IMR-90 (cell line): ENCODE measurements around the gene YPEL3. TPM values are rescaled to one million over a fixed set of nuclear protein-coding genes. Genes with fewer than 3 reads are reported as not detected.

Experiments
- ATAC-seq: fragments of 200-7000 bp; cut with Tn5 transposase; 2 replicates; pipeline ENCODE4 v1.9.1; 2020; ENCODE audit warnings: low read depth, mild to moderate bottlenecking, moderate library complexity
- BruUV-seq: library from RNA; stranded (reverse); fragments of 400-500 nt; replicated peaks from 2 replicates; lab custom pipeline; 2021; lab: Mats Ljungman, UMichigan
- CTCF ChIA-PET: fragments of 300-600 bp; formaldehyde crosslinking; extraction: SDS; loops from one replicate; lab custom pipeline; 2021; ENCODE audit warnings: antibody characterized with exemption; lab: Yijun Ruan, JAX
- POLR2A ChIA-PET: fragments of 300-600 bp; sonication (Branson Sonifier 250); formaldehyde crosslinking; loops from one replicate; lab custom pipeline; 2022; ENCODE audit warnings: antibody characterized with exemption; ENCODE audit not compliant: unreplicated experiment; lab: Charles Lee
- DNase-seq: peaks from one replicate; pipeline ENCODE4 v3.0.0; 2013
- H2AFZ ChIP-seq: replicated peaks from 2 replicates; pipeline ENCODE3; 2013; ENCODE audit warnings: low read length, mild to moderate bottlenecking; ENCODE audit not compliant: poor library complexity
- H2AK5ac ChIP-seq: 2 replicates; pipeline ENCODE4 v1.6.1; 2013; ENCODE audit warnings: low read depth, low read length, inconsistent platforms
- H2AK9ac ChIP-seq: replicated peaks from 2 replicates; pipeline ENCODE3; 2013; ENCODE audit warnings: mild to moderate bottlenecking, low read depth, low read length, moderate library complexity; ENCODE audit not compliant: poor library complexity
- H2BK120ac ChIP-seq: 2 replicates; pipeline ENCODE4 v1.6.1; 2013; ENCODE audit warnings: low read depth, low read length, inconsistent platforms
- H2BK15ac ChIP-seq: 3 replicates; pipeline ENCODE4 v1.6.1; 2013; ENCODE audit warnings: low read depth, low read length, inconsistent platforms
- H2BK20ac ChIP-seq: 2 replicates; pipeline ENCODE4 v1.6.1; 2013; ENCODE audit warnings: low read depth, mild to moderate bottlenecking, inconsistent platforms, low read length, moderate library complexity
- H2BK5ac ChIP-seq: 2 replicates; pipeline ENCODE4 v1.6.1; 2013; ENCODE audit warnings: mild to moderate bottlenecking, low read depth, low read length, inconsistent platforms; ENCODE audit not compliant: poor library complexity, severe bottlenecking
- H3K14ac ChIP-seq: replicated peaks from 2 replicates; pipeline ENCODE4 v1.6.1; 2013; ENCODE audit warnings: low read depth, low read length, inconsistent platforms
- H3K18ac ChIP-seq: 2 replicates; pipeline ENCODE4 v1.6.1; 2013; ENCODE audit warnings: low read depth, low read length, control low read depth
- H3K23ac ChIP-seq: 2 replicates; pipeline ENCODE4 v1.6.1; 2013; ENCODE audit warnings: low read depth, low read length, inconsistent platforms
- H3K27ac ChIP-seq: 2 replicates; pipeline ENCODE4 v1.5.1; 2013; ENCODE audit warnings: mild to moderate bottlenecking, control low read depth, low read length; ENCODE audit not compliant: insufficient read depth
- H3K27me3 ChIP-seq: 2 replicates; pipeline ENCODE4 v1.6.1; 2013; ENCODE audit warnings: low read length; ENCODE audit not compliant: control insufficient read depth, insufficient read depth
- H3K36me3 ChIP-seq: 2 replicates; pipeline ENCODE4 v1.6.1; 2013; ENCODE audit warnings: low read length, mixed read lengths; ENCODE audit not compliant: control insufficient read depth, insufficient read depth
- H3K4ac ChIP-seq: 2 replicates; pipeline ENCODE4 v1.6.1; 2013; ENCODE audit warnings: low read depth, low read length, inconsistent platforms
- H3K4me1 ChIP-seq: 2 replicates; pipeline ENCODE4 v1.6.1; 2013; ENCODE audit warnings: low read length, mixed read lengths; ENCODE audit not compliant: control insufficient read depth, insufficient read depth
- H3K4me2 ChIP-seq: 2 replicates; pipeline ENCODE4 v1.6.1; 2013; ENCODE audit warnings: low read depth, mild to moderate bottlenecking, control low read depth, low read length, moderate library complexity
- H3K4me3 ChIP-seq: 2 replicates; pipeline ENCODE4 v1.5.1; 2013; ENCODE audit warnings: low read depth, mild to moderate bottlenecking, control low read depth, low read length, moderate library complexity; ENCODE audit not compliant: insufficient read depth
- H3K56ac ChIP-seq: 2 replicates; pipeline ENCODE4 v1.6.1; 2013; ENCODE audit warnings: low read length, inconsistent platforms; ENCODE audit not compliant: insufficient read depth; ENCODE audit errors: extremely low read depth
- H3K79me1 ChIP-seq, 2 experiments: 2 replicates each; pipeline ENCODE4 v1.6.1; 2013; ENCODE audit warnings: low read length in 2 of 2, inconsistent platforms in 1 of 2, low read depth in 1 of 2
- H3K9ac ChIP-seq: 2 replicates; pipeline ENCODE4 v1.6.1; 2013; ENCODE audit warnings: low read depth, low read length, control low read depth
- H3K9me1 ChIP-seq: 2 replicates; pipeline ENCODE4 v1.6.1; 2013; ENCODE audit warnings: low read length, inconsistent platforms; ENCODE audit not compliant: insufficient read depth
- H3K9me3 ChIP-seq: 2 replicates; pipeline ENCODE4 v1.6.1; 2013; ENCODE audit warnings: low read length; ENCODE audit not compliant: control insufficient read depth, insufficient read depth
- H4K20me1 ChIP-seq: 2 replicates; pipeline ENCODE4 v1.6.1; 2013; ENCODE audit warnings: low read length, inconsistent platforms; ENCODE audit not compliant: insufficient read depth
- H4K5ac ChIP-seq: 2 replicates; pipeline ENCODE4 v1.6.1; 2013; ENCODE audit warnings: mild to moderate bottlenecking, low read depth, low read length, control low read depth
- H4K8ac ChIP-seq, 2 experiments: 2 replicates each; pipeline ENCODE4 v1.6.1; 2013; ENCODE audit warnings: low read depth in 2 of 2, low read length in 2 of 2, control low read depth in 1 of 2, inconsistent platforms in 1 of 2
- H4K91ac ChIP-seq: 2 replicates; pipeline ENCODE4 v1.6.1; 2013; ENCODE audit warnings: low read depth, low read length, inconsistent platforms; ENCODE audit not compliant: insufficient read depth
- FOS ChIP-seq: fragments of 150-350 bp; IDR thresholded peaks from 2 replicates; pipeline ENCODE4 v1.6.1; 2016; ENCODE audit warnings: low read depth, low read length
- MAZ ChIP-seq: IDR thresholded peaks from 2 replicates; pipeline ENCODE4 v1.6.1; 2012; ENCODE audit warnings: low read depth, mild to moderate bottlenecking, low read length, improper control_type of control experiment, moderate library complexity, borderline replicate concordance
- RAD21 ChIP-seq: IDR thresholded peaks from 2 replicates; pipeline ENCODE4 v1.6.1; 2012; ENCODE audit warnings: low read length, improper control_type of control experiment
- USF2 ChIP-seq: fragments of 150-350 bp; IDR thresholded peaks from 2 replicates; pipeline ENCODE4 v1.6.1; 2017; ENCODE audit warnings: mild to moderate bottlenecking, antibody characterized with exemption, low read length, low read depth
- WGBS, 2 experiments: methylation state at CpG; one replicate each; pipeline versions ENCODE4 v1.1.5 to v1.1.7; 2013; ENCODE audit warnings: missing lambda C conversion rate in 2 of 2; ENCODE audit not compliant: insufficient read length in 1 of 2; ENCODE audit errors: extremely low coverage in 2 of 2; 5-methylcytosine and 5-hydroxymethylcytosine counted together
- dilution Hi-C: fragments of 300-500 bp; cut with HindIII; formaldehyde crosslinking; loops from one replicate; pipeline ENCODE4 v1.14.3; 2018; ENCODE audit warnings: low sequenced_read_pairs; ENCODE audit not compliant: unreplicated experiment
- in situ Hi-C: fragments of 300-500 bp; cut with MboI; formaldehyde crosslinking; loops from 3 replicates; pipeline ENCODE4 v1.14.3; 2019; ENCODE audit warnings: low sequenced_read_pairs, inconsistent platforms, mixed read lengths
- intact Hi-C: fragments of 100-400 bp; cut with micrococcal nuclease; formaldehyde crosslinking; loops from 2 replicates; pipeline ENCODE4 v1.10.0; 2022
- polyA plus RNA-seq, 3 experiments: library from polyadenylated mRNA; depleted of rRNA; stranded (reverse); fragments of >200 nt; gene quantifications; 2 replicates each; pipeline ENCODE4 v1.2.3, GENCODE V29; 2012; ENCODE audit warnings: low replicate concordance in 1 of 3
- total RNA-seq: library from RNA; depleted of rRNA; stranded (reverse); fragments of >200 nt; gene quantifications from 2 replicates; pipeline ENCODE4 v1.2.3, GENCODE V29; 2012

Gene YPEL3
- total and polyA plus RNA-seq, 2 of the 4 experiments (the other 2 are of a cell fraction) = 1.1 to 25.6 TPM

GRCh38 chr16:30114411-30114810 is 18.4 kb upstream of the YPEL3 start:
- 93% methylated on average over 2 of the region's 11 CpGs; no CpG with 5 or more reads in 1 of the 2 experiments for WGBS, 2 experiments
- no peak overlapping the region for H2BK5ac ChIP-seq
- H3K27me3 ChIP-seq = no peaks in the 10 kb centered on the region
- BruUV-seq = no TSS peak
- no peak overlapping the region for H3K4ac ChIP-seq
- peaks cover 48% of the 10 kb centered on the region for H3K36me3 ChIP-seq
- H3K23ac ChIP-seq = no peak overlapping the region
- H2BK120ac ChIP-seq = no peak overlapping the region
- no peak overlapping the region for H4K91ac ChIP-seq
- no peak overlapping the region for H2AK5ac ChIP-seq
- no peak overlapping the region for H2AFZ ChIP-seq
- no peak overlapping the region for H3K18ac ChIP-seq
- H4K5ac ChIP-seq = no peak overlapping the region
- H3K56ac ChIP-seq = no peak overlapping the region
- TF ChIP-seq MAZ = no peak
- no peak for TF ChIP-seq RAD21
- TF ChIP-seq USF2 = no peak
- TF ChIP-seq FOS = no peak
- intact Hi-C loops (loop anchor here (5.0 kb wide), 1 partner anchor 298 kb away; no protein-coding TSS in a partner anchor), dilution Hi-C loops (no loop called here), in situ Hi-C loops (no loop called here)
- H3K9me1 ChIP-seq = peaks cover 2% of the 10 kb centered on the region; the same call in 1 of the 2 replicates
- no peak overlapping the region for H2BK15ac ChIP-seq
- no peak overlapping the region for H3K4me2 ChIP-seq
- no peak overlapping the region for H2BK20ac ChIP-seq
- ChIA-PET CTCF (no interaction called here), POLR2A (interaction anchor here (0.6 kb wide), 1 partner anchor 10 kb away, joined by 7 read pairs; no protein-coding TSS in a partner anchor)
- no peak overlapping the region for H3K27ac ChIP-seq
- no peak overlapping the region for H4K8ac ChIP-seq
- H2AK9ac ChIP-seq = no peak overlapping the region
- no peaks in the 10 kb centered on the region for H3K9me3 ChIP-seq
- DNase-seq (no peak), ATAC-seq (no peak)
- H4K20me1 ChIP-seq = no peaks in the 10 kb centered on the region
- H3K9ac ChIP-seq = no peak overlapping the region
- no peak overlapping the region for H3K14ac ChIP-seq
- H3K79me1 ChIP-seq = no peaks in the 10 kb centered on the region; a peak in 1 of 4 replicates
- H3K4me1 ChIP-seq = no peaks in the 10 kb centered on the region; the same call in 1 of the 2 replicates
- H3K4me3 ChIP-seq = no peak overlapping the region
